ENCODE data around the gene GRM1.

GRM1 gene

DNA sequence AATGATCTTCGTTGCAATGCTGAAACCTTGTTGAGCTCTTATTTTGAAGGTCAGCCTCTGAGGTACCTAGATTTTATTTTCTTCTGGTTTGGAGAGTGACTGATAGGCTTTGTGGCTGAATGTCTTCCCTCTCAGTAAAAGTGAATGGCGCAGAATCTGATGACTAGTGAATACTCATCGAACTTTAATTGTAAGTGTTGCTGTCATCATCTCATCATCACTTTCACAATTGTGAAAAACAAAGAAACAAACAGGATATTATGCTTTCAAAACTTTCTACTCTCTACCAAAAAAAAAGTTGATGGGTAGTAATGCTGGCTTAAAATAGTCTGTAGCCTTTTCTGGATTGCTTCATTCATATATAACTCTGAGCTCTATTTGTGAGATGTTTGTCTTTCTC, 275.3 kb downstream of the GRM1 start:
- no peak for FAIRE-seq
- DNase-seq (ENCODE audit: insufficient read length, low spot score) = no peak
- TF ChIP-seq, protein P1, sequence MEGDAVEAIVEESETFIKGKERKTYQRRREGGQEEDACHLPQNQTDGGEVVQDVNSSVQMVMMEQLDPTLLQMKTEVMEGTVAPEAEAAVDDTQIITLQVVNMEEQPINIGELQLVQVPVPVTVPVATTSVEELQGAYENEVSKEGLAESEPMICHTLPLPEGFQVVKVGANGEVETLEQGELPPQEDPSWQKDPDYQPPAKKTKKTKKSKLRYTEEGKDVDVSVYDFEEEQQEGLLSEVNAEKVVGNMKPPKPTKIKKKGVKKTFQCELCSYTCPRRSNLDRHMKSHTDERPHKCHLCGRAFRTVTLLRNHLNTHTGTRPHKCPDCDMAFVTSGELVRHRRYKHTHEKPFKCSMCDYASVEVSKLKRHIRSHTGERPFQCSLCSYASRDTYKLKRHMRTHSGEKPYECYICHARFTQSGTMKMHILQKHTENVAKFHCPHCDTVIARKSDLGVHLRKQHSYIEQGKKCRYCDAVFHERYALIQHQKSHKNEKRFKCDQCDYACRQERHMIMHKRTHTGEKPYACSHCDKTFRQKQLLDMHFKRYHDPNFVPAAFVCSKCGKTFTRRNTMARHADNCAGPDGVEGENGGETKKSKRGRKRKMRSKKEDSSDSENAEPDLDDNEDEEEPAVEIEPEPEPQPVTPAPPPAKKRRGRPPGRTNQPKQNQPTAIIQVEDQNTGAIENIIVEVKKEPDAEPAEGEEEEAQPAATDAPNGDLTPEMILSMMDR (IDR thresholded peaks at IDR 0.05; ENCODE audit: insufficient read depth, missing control alignments) = no peak

DNA sequence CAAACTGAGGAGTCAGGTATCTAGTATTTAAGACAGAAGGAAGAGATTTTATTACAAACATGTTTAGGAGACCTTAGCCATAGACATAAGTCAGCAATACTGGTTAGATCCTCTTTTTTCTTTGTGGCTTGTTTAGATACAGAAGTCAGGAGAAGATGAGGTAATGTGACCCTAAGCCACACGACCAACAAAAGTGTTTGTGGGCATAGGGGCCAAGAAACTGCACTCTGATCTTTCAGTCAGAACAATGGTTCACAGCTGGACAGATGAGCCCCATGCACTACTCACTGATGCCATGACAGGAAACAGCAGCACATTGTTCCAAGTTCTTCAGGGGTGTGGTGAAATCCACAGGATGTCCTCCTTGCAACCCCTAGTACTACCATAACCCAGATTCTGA, 276.2 kb downstream of the GRM1 start:
- FAIRE-seq (no peak), DNase-seq (ENCODE audit: insufficient read length, low spot score) (no peak)
- TF ChIP-seq, protein P1 (IDR thresholded peaks at IDR 0.05; ENCODE audit: insufficient read depth, missing control alignments) = no peak

DNA sequence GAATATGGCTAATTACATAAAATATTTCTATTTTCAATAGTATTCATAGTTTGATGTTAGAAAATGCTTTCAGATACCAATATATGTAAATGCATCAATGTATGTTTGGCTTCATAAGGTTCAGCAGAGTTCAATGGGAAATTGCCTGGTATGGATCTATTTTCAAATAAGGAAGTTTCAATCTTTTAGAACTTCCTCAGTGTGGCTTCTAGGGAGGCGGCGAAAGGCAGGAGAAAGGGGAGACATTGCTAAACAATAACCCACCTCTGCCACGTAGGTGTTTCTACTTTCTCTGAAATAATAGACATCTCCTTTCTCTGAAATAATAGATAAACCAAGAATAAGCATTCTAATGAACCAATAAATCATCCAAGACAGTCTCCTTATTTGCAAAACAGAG, 277.1 kb downstream of the GRM1 start:
- FAIRE-seq (no peak), DNase-seq (ENCODE audit: insufficient read length, low spot score) (no peak)
- TF ChIP-seq, protein P1 (IDR thresholded peaks at IDR 0.05; ENCODE audit: insufficient read depth, missing control alignments) = no peak

DNA sequence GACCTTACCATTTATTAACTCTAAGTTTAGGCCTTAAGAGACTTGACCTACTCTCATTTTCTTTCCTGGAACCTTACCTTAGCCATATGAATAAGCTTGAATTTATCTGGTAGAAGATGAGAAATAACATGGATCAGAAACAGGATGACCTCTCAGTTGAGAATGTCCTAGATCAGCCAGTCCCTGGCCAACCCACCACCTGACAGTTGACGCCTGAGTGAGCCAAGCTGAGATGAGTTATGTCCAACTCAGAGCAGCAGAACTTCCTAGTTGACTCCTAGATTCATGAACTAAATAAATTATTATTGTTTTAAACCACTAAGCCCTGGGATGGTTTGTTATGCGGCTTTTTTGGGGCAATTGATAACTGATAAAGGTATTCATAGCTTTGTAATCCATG, 281.8 kb downstream of the GRM1 start:
- DNase-seq (ENCODE audit: insufficient read length, low spot score) = no peak
- FAIRE-seq = no peak
- TF ChIP-seq, protein P1 (IDR thresholded peaks at IDR 0.05; ENCODE audit: insufficient read depth, missing control alignments) = no peak

DNA sequence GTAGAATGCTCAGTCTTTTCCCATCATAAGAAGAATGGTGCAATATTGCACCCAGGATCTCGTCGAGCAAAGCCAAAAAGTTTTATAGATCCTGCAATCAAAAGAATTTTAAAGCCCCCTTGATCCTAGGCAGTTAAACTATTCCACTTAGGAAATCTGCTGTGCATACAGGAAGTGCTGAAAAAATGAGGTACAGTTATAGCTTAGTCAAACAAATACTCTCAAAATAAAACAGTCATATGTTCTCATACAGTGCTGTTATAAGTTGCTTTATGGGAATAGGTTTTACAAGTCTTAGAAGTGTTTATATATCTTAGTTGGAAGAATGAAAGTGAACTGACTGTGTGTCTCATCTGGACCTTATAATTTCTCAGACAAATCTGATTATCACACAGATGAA, 282.2 kb downstream of the GRM1 start:
- no peak for DNase-seq (ENCODE audit: insufficient read length, low spot score)
- TF ChIP-seq, protein P1 (IDR thresholded peaks at IDR 0.05; ENCODE audit: insufficient read depth, missing control alignments) = no peak
- FAIRE-seq = no peak

DNA sequence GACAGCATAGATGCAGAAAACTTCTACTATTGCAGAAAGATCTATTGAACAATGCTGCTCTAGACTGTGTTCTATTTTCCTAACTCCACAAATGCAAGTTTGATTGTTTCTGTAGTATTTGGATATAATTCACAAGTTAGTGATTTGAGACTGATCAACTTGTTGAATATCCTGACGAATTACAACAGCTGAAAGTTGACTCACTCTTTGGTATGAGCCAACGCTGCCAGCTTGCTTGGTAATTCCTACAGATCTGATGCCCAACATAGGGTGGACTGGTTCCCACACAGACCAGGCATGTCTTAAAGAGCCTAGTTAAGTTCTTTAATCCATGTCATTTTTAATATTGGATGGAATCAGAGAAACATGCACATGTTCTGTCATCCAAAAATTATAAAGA, 283.7 kb downstream of the GRM1 start:
- TF ChIP-seq, protein P1 (IDR thresholded peaks at IDR 0.05; ENCODE audit: insufficient read depth, missing control alignments) = no peak
- no peak for DNase-seq (ENCODE audit: insufficient read length, low spot score)
- FAIRE-seq = no peak

DNA sequence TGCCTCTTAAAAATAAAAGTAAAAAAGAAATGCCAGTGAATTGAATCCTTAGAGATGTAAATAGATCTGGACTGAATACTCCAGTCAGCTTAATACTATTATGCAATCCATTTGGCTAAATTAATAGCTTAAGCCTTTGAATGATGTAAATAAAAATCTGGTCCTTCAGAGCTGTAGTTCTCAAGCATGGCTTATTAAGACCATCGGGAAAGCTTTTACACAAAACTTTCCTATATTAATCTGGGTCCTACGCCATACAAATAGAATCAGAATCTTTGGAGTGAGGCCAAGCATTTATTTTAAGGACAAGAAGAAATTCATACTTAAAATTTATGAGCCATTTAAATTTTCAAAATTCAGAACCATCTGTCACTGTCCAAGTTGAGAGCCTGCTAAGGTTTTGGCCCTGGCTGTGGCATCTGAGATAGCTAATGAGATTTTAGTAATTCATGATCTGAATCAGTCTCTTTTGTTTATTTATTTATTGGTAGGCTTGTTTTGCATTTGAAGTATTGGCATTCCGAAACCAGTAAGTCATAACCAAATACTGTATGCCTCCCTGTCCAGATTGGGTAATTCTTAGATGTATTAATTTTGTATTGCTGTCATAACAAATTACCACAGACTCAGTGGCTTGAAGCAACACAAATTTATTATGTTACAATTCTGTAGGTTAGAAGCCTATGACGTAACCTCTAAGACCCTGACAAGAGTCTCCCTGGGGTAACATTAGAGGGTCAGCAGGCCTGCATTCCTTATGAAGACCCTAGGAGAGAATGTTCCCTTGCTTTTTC, 286.7 kb downstream of the GRM1 start:
- FAIRE-seq (no peak), DNase-seq (ENCODE audit: insufficient read length, low spot score) (no peak)
- TF ChIP-seq, protein P1 (IDR thresholded peaks at IDR 0.05; ENCODE audit: insufficient read depth, missing control alignments) = no peak

All from D721Med (cell line).